IPS-20b (cell line): ENCODE measurements around the gene NCF4.

ENCODE experiments used
- H3K27ac ChIP-seq: one replicate; pipeline ENCODE4 v1.5.1; 2013; ENCODE audit warnings: low read length
- H3K27me3 ChIP-seq: 2 replicates; pipeline ENCODE4 v1.6.1; 2013; ENCODE audit warnings: mild to moderate bottlenecking, low read length, inconsistent platforms; ENCODE audit not compliant: insufficient read depth
- H3K36me3 ChIP-seq: 2 replicates; pipeline ENCODE4 v1.6.1; 2013; ENCODE audit warnings: low read depth, mild to moderate bottlenecking, inconsistent platforms, low read length, moderate library complexity; ENCODE audit not compliant: insufficient read depth
- H3K4me1 ChIP-seq: 2 replicates; pipeline ENCODE4 v1.6.1; 2013; ENCODE audit warnings: mild to moderate bottlenecking, control low read depth, inconsistent platforms, low read length, moderate library complexity; ENCODE audit not compliant: insufficient read depth
- H3K4me3 ChIP-seq: 2 replicates; pipeline ENCODE4 v1.5.1; 2013; ENCODE audit warnings: mild to moderate bottlenecking, low read length, inconsistent platforms
- H3K9ac ChIP-seq: 2 replicates; pipeline ENCODE4 v1.6.1; 2013; ENCODE audit warnings: low read depth, mild to moderate bottlenecking, inconsistent platforms, low read length, moderate library complexity
- H3K9me3 ChIP-seq: 2 replicates; pipeline ENCODE4 v1.6.1; 2013; ENCODE audit warnings: mild to moderate bottlenecking, low read depth, low read length, inconsistent platforms; ENCODE audit not compliant: insufficient read depth

Gene NCF4

DNA sequence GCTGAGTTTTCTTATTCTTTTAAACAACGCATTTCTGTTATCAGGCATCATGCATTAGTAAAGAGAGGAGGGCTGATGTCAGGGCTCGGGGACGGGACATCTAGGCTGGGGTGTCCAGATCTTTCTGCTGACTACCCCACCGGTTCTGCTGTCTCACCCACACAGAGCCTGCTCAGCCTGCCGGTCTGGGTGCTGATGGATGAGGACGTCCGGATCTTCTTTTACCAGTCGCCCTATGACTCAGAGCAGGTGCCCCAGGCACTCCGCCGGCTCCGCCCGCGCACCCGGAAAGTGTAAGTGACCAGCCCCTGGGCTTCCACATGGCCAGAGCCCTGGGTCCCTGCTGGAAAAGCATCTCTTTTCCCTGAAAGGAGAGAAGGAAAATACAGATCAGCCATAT lies 9.4 kb downstream of the NCF4 start:
- Histone ChIP-seq H3K27ac (no peak overlapping the region), H3K4me3 (no peak overlapping the region), H3K36me3 (no peaks in the 10 kb centered on the region), H3K27me3 (peaks cover 23% of the 10 kb centered on the region; the same call in 1 of the 2 replicates), H3K9ac (no peak overlapping the region), H3K4me1 (no peaks in the 10 kb centered on the region), H3K9me3 (no peaks in the 10 kb centered on the region)

- H3K9ac ChIP-seq = no peak overlapping the region
- H3K27ac ChIP-seq = no peak overlapping the region
- H3K9me3 ChIP-seq = no peaks in the 10 kb centered on the region
- H3K36me3 ChIP-seq = no peaks in the 10 kb centered on the region
- H3K4me1 ChIP-seq = no peaks in the 10 kb centered on the region
- H3K4me3 ChIP-seq = no peak overlapping the region
- peaks cover 10% of the 10 kb centered on the region; the same call in 1 of the 2 replicates for H3K27me3 ChIP-seq
Observed at GRCh38 chr22:36871669-36872081, 10.9 kb downstream of the NCF4 start.

GRCh38 chr22:36872084-36872483 lies 11.3 kb downstream of the NCF4 start:
- Histone ChIP-seq H3K4me1 (no peaks in the 10 kb centered on the region), H3K4me3 (no peak overlapping the region), H3K9ac (no peak overlapping the region), H3K27me3 (peaks cover 8% of the 10 kb centered on the region; the same call in 1 of the 2 replicates), H3K36me3 (no peaks in the 10 kb centered on the region), H3K27ac (no peak overlapping the region), H3K9me3 (no peaks in the 10 kb centered on the region)

GRCh38 chr22:36872866-36873498 lies 12.2 kb downstream of the NCF4 start:
- Histone ChIP-seq H3K9ac (no peak overlapping the region), H3K27ac (no peak overlapping the region), H3K36me3 (no peaks in the 10 kb centered on the region), H3K9me3 (no peaks in the 10 kb centered on the region), H3K4me1 (no peaks in the 10 kb centered on the region), H3K4me3 (no peak overlapping the region), H3K27me3 (peaks cover 8% of the 10 kb centered on the region; the same call in 1 of the 2 replicates)

GRCh38 chr22:36873614-36874308 lies 13.0 kb downstream of the NCF4 start:
- no peaks in the 10 kb centered on the region for H3K36me3 ChIP-seq
- no peak overlapping the region for H3K4me3 ChIP-seq
- no peaks in the 10 kb centered on the region for H3K4me1 ChIP-seq
- peaks cover 9% of the 10 kb centered on the region; the same call in 1 of the 2 replicates for H3K27me3 ChIP-seq
- H3K27ac ChIP-seq = no peak overlapping the region
- H3K9me3 ChIP-seq = no peaks in the 10 kb centered on the region
- H3K9ac ChIP-seq = no peak overlapping the region

GRCh38 chr22:36874309-36874696 lies 13.5 kb downstream of the NCF4 start:
- Histone ChIP-seq H3K27me3 (peaks cover 13% of the 10 kb centered on the region; the same call in 1 of the 2 replicates), H3K4me3 (no peak overlapping the region), H3K36me3 (no peaks in the 10 kb centered on the region), H3K4me1 (no peaks in the 10 kb centered on the region), H3K9ac (no peak overlapping the region), H3K9me3 (no peaks in the 10 kb centered on the region), H3K27ac (no peak overlapping the region)

DNA sequence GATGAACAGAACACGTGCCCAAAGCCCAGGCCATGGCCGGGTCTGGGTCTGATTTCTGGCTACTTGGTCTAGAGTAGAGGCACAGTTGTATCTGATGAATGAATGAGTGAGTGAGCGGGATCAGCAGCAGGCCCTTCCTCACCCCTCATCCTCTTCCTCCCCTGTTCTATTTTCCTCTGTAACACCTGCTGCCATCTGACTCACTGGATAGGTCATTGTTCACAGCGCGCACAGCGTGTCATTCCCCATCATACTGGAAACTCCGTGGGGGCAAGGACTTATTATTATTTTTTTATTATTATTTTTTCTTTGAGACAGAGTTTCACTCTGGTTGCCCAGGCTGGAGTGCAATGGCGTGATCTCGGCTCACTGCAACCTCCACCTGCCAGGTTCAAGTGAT lies 13.9 kb downstream of the NCF4 start:
- no peak overlapping the region for H3K4me3 ChIP-seq
- H3K4me1 ChIP-seq = no peaks in the 10 kb centered on the region
- H3K9me3 ChIP-seq = no peaks in the 10 kb centered on the region
- H3K9ac ChIP-seq = no peak overlapping the region
- H3K27me3 ChIP-seq = peaks cover 13% of the 10 kb centered on the region; the same call in 1 of the 2 replicates
- no peaks in the 10 kb centered on the region for H3K36me3 ChIP-seq
- H3K27ac ChIP-seq = no peak overlapping the region

- no peak overlapping the region for H3K9ac ChIP-seq
- H3K4me3 ChIP-seq = no peak overlapping the region
- no peaks in the 10 kb centered on the region for H3K36me3 ChIP-seq
- no peaks in the 10 kb centered on the region for H3K9me3 ChIP-seq
- H3K27me3 ChIP-seq = peaks cover 9% of the 10 kb centered on the region; the same call in 1 of the 2 replicates
- H3K27ac ChIP-seq = no peak overlapping the region
- no peaks in the 10 kb centered on the region for H3K4me1 ChIP-seq
Observed at GRCh38 chr22:36875741-36876140, 14.9 kb downstream of the NCF4 start.

DNA sequence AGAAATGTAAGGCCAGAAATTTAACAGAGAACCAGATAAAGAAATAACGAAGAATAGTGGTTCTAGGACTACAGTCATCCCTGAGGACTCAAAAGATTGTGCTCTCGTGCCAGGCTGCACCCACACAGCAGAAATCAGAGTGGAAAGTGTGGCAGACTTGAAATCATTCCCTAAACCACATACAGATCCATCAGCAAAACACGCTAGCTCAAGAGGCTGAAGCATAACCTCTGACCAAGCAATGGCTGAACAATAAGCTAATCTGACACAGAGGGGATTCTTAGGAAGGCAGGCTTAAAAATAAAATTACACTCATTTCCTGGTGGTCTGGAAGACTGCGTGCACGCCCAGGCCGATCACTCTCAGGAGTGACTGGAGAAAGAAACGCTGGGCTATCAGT lies 19.0 kb downstream of the NCF4 start:
- 0 out of 2 replicates have a peak, but pooled peaks cover 3% of the 10 kb centered on the region for H3K9me3 ChIP-seq
- H3K27ac ChIP-seq = no peak overlapping the region
- H3K9ac ChIP-seq = no peak overlapping the region
- no peak overlapping the region for H3K4me3 ChIP-seq
- no peaks in the 10 kb centered on the region for H3K4me1 ChIP-seq
- no peaks in the 10 kb centered on the region for H3K36me3 ChIP-seq
- H3K27me3 ChIP-seq = 0 out of 2 replicates have a peak, but pooled peaks cover 5% of the 10 kb centered on the region

- H3K27me3 ChIP-seq = 0 out of 2 replicates have a peak, but pooled peaks cover 5% of the 10 kb centered on the region
- 0 out of 2 replicates have a peak, but pooled peaks cover 3% of the 10 kb centered on the region for H3K9me3 ChIP-seq
Observed at GRCh38 chr22:36881504-36882245, 20.9 kb downstream of the NCF4 start.

DNA sequence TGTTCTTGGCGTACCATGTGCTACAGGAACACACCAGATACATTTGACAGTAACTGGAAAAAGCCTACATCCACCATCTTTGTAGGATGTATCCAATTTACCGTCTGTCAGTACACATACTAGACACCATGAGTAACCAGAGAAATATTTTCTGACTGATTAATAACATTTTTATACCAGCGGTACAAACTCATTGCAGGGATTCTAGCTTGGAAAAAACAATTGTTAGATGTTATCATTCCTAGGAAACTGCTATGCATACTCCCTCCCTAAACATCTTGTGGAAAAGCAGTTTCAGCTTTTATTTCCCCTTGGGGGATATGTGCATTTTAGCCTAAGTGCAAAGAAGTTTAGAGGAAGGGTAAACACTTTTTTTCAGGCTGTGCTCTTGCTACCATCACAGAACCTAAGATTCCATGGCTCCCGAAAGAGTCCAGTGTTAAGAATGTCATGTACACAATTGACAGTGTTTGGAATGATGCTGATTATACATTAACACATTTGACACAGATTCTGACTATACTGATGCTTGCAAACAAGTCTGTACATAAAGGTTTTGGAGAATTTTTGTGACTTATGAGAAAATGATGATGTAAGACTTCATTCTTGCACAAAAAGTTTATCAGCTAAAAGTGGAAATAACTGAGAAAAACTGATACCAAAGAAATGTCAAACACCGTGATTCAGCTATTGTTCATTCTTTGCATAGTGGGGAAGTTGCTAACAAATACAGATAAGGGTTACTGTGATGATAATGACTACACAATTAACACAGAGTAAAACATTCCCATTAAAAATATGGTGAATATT lies 23.7 kb downstream of the NCF4 start:
- Histone ChIP-seq H3K27me3 (no peaks in the 10 kb centered on the region), H3K27ac (no peak overlapping the region), H3K4me1 (no peaks in the 10 kb centered on the region), H3K9me3 (0 out of 2 replicates have a peak, but pooled peaks cover 3% of the 10 kb centered on the region), H3K4me3 (no peak overlapping the region), H3K9ac (no peak overlapping the region), H3K36me3 (no peaks in the 10 kb centered on the region)

More at GRCh38 chr22:36881504-36882245, 20.9 kb downstream of the NCF4 start:
- Histone ChIP-seq H3K4me3 (no peak overlapping the region), H3K9ac (no peak overlapping the region), H3K4me1 (no peaks in the 10 kb centered on the region), H3K27ac (no peak overlapping the region), H3K36me3 (no peaks in the 10 kb centered on the region)
